ENCODE results near the gene B4GALT1. TPM values are rescaled to one million over a fixed set of nuclear protein-coding genes. Genes with fewer than 3 reads are reported as not detected.

B4GALT1 gene
- total RNA-seq, 1 donor: 9.4 TPM

DNA sequence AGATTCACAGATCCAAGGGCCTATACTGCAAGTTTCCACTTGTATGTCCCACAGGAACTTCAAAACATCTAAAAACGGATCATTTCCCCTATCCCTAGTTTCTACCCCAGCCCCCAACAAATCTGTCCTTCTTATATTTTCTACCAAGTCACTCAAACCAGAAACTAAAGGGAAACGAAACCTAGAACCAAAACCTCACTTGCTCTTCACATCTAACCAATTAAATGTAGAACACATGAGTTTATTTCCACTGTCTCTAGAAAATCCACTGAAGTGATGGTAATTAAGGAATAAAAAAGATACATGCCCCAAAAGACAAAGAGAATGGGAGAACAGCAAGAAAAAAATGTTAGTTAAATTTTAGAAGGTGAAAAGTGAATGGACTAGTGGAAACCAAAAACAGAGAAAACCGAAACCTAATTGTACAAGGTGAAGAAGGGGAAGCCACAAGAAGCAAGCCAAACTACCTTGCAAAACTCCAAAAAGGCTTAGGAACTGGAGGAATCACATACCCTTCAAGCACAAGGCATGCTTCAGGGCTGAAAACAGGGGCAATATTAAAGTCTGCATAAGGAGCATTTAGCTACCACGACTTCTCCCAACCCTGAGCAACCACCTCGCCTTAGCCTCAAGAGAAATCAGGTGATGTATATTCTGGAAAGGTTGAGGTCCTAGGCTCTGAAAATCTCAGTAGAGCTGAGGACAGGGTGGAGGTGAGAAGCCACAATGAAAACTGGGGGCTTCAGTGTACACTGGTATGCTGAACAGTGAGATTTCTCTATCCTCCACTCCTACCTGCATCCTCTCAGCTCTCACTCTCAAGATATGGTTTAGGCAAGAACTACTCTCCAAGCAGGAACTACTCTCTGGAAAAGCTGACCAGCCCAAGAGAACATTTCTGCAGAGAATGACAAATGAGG is 101.7 kb downstream of the B4GALT1 start:
- no peak for DNase-seq (ENCODE audit: low read depth in 2 of 3, low spot score in 2 of 3)

Small RNA genes within 50 kb of the gene (small RNA-seq; reads per million reads assigned to genes)
- gene RNU4ATAC15P: not detected

Other genes with a start within 250 kb of the B4GALT1 start
- 11.3 TPM for gene APTX, start 165.7 kb downstream of the B4GALT1 start, total RNA-seq
- 28.3 TPM for gene DNAJA1, start 142.1 kb downstream of the B4GALT1 start, total RNA-seq
- 18.6 TPM for gene SMU1, start 90.7 kb downstream of the B4GALT1 start, total RNA-seq
- not detected for gene SPINK4, start 72.8 kb upstream of the B4GALT1 start, total RNA-seq
- 34.7 TPM for gene BAG1, start 97.4 kb upstream of the B4GALT1 start, total RNA-seq
- gene CHMP5, start 97.7 kb upstream of the B4GALT1 start, total RNA-seq: 11.8 TPM
- 35.5 TPM for gene NFX1, start 123.2 kb upstream of the B4GALT1 start, total RNA-seq
- not detected for gene AQP7, start 235.2 kb upstream of the B4GALT1 start, total RNA-seq